Neural cell (in vitro differentiated cells): ENCODE data around the gene NEURL3. TPM values are rescaled to one million over a fixed set of nuclear protein-coding genes. Genes with fewer than 3 reads are reported as not detected.

Experiments used
- H2AFZ ChIP-seq: fragments of 200-600, 300-800 bp; sonication (generic), shearing (Covaris generic); 2 replicates; pipeline ENCODE4 v1.6.0; 2014; ENCODE audit warnings: low read depth, mild to moderate bottlenecking, antibody characterized with exemption, low read length, moderate library complexity
- H3F3A ChIP-seq: fragments of 200-600 bp; shearing (Covaris generic); 2 replicates; pipeline ENCODE4 v1.6.1; 2016; ENCODE audit warnings: mild to moderate bottlenecking, moderate library complexity, mixed read lengths, antibody characterized with exemption, low read length; ENCODE audit not compliant: insufficient read depth, poor library complexity, severe bottlenecking
- H3K27ac ChIP-seq: fragments of 200-600, 300-800 bp; sonication (generic), shearing (Covaris generic); 2 replicates; pipeline ENCODE4 v1.5.1; 2014; ENCODE audit warnings: mild to moderate bottlenecking, low read length, moderate library complexity
- H3K27me3 ChIP-seq: fragments of 300-800, 200-600 bp; sonication (generic), shearing (Covaris generic); 2 replicates; pipeline ENCODE4 v1.6.0; 2014; ENCODE audit warnings: mild to moderate bottlenecking, low read depth, low read length, moderate library complexity; ENCODE audit not compliant: insufficient read depth
- H3K36me3 ChIP-seq: fragments of 300-800, 200-600 bp; sonication (generic), shearing (Covaris generic); 2 replicates; pipeline ENCODE4 v1.5.1; 2014; ENCODE audit warnings: mild to moderate bottlenecking, antibody characterized with exemption, low read length, moderate library complexity; ENCODE audit not compliant: insufficient read depth
- H3K4me2 ChIP-seq: fragments of 300-800, 200-600 bp; sonication (generic), shearing (Covaris generic); 2 replicates; pipeline ENCODE4 v1.6.0; 2014; ENCODE audit warnings: mild to moderate bottlenecking, low read length
- H3K4me3 ChIP-seq: fragments of 300-800, 200-600 bp; sonication (generic), shearing (Covaris generic); 2 replicates; pipeline ENCODE4 v1.5.1; 2014; ENCODE audit warnings: mild to moderate bottlenecking, low read length, moderate library complexity
- H3K79me2 ChIP-seq: fragments of 200-600 bp; shearing (Covaris generic); replicated peaks from 2 replicates; pipeline ENCODE4 v1.6.0; 2014; ENCODE audit warnings: mild to moderate bottlenecking, low read length, moderate library complexity; ENCODE audit not compliant: insufficient read depth
- H3K9ac ChIP-seq: fragments of 300-800, 200-600 bp; sonication (generic), shearing (Covaris generic); 2 replicates; pipeline ENCODE4 v1.6.1; 2016; ENCODE audit warnings: mild to moderate bottlenecking, low read length, mixed read lengths
- H3K9me2 ChIP-seq: fragments of 200-600 bp; shearing (Covaris generic); 2 replicates; pipeline ENCODE4 v1.6.1; 2016; ENCODE audit warnings: mild to moderate bottlenecking, low read length, mixed read lengths; ENCODE audit not compliant: insufficient read depth
- H3K9me3 ChIP-seq: fragments of 200-600, 300-800 bp; sonication (generic), shearing (Covaris generic); 2 replicates; pipeline ENCODE4 v1.6.1; 2016; ENCODE audit warnings: mild to moderate bottlenecking, mixed run types, low read length, moderate library complexity, mixed read lengths
- H4K20me1 ChIP-seq: fragments of 200-600 bp; shearing (Covaris generic); 2 replicates; pipeline ENCODE4 v1.6.1; 2016; ENCODE audit warnings: mild to moderate bottlenecking, mixed run types; ENCODE audit not compliant: insufficient read depth
- EP300 ChIP-seq: fragments of 450-650 bp; conservative IDR thresholded peaks from 2 replicates; pipeline ENCODE4 v1.6.1; 2014; ENCODE audit warnings: antibody characterized with exemption, mild to moderate bottlenecking, moderate library complexity; ENCODE audit not compliant: poor library complexity, severe bottlenecking
- EZH2 ChIP-seq: fragments of 200-600, 300-800 bp; shearing (Covaris generic), sonication (generic); IDR thresholded peaks from 2 replicates; pipeline ENCODE4 v1.6.1; 2014; ENCODE audit warnings: antibody characterized with exemption, low read length, borderline replicate concordance, mild to moderate bottlenecking; ENCODE audit not compliant: insufficient read depth, poor library complexity, severe bottlenecking
- MXI1 ChIP-seq: fragments of 450-650 bp; conservative IDR thresholded peaks from 2 replicates; pipeline ENCODE4 v1.6.1; 2014; ENCODE audit warnings: antibody characterized with exemption, mild to moderate bottlenecking; ENCODE audit not compliant: poor library complexity, severe bottlenecking
- POLR2AphosphoS5 ChIP-seq: IDR thresholded peaks from 2 replicates; pipeline ENCODE4 v1.6.1; 2012
- RAD21 ChIP-seq: fragments of 450-650 bp; conservative IDR thresholded peaks from 2 replicates; pipeline ENCODE4 v1.6.1; 2014; ENCODE audit warnings: antibody characterized with exemption, mild to moderate bottlenecking, moderate library complexity
- SMC3 ChIP-seq: fragments of 450-650 bp; conservative IDR thresholded peaks from 2 replicates; pipeline ENCODE4 v1.6.1; 2014; ENCODE audit warnings: antibody characterized with exemption, mild to moderate bottlenecking, moderate library complexity; ENCODE audit not compliant: poor library complexity
- TAF1 ChIP-seq: IDR thresholded peaks from 2 replicates; pipeline ENCODE4 v1.6.1; 2012; ENCODE audit warnings: low read depth
- polyA plus RNA-seq: library from polyadenylated mRNA; depleted of rRNA; stranded (reverse); fragments of >200 nt; gene quantifications from 2 replicates; pipeline ENCODE4 v1.2.3, GENCODE V29; 2014
- TF ChIP-seq, protein P1 (sequence below): IDR thresholded peaks from 2 replicates; pipeline ENCODE4 v1.6.1; 2012; ENCODE audit warnings: borderline replicate concordance
- TF ChIP-seq, protein P2 (sequence below): fragments of 450-650 bp; IDR thresholded peaks from 2 replicates; pipeline ENCODE4 v1.5.1; 2014; ENCODE audit warnings: antibody characterized with exemption, mild to moderate bottlenecking, moderate library complexity; ENCODE audit not compliant: poor library complexity, severe bottlenecking

NEURL3 gene
- polyA plus RNA-seq, 1 donor from 2014 or later: not detected

DNA sequence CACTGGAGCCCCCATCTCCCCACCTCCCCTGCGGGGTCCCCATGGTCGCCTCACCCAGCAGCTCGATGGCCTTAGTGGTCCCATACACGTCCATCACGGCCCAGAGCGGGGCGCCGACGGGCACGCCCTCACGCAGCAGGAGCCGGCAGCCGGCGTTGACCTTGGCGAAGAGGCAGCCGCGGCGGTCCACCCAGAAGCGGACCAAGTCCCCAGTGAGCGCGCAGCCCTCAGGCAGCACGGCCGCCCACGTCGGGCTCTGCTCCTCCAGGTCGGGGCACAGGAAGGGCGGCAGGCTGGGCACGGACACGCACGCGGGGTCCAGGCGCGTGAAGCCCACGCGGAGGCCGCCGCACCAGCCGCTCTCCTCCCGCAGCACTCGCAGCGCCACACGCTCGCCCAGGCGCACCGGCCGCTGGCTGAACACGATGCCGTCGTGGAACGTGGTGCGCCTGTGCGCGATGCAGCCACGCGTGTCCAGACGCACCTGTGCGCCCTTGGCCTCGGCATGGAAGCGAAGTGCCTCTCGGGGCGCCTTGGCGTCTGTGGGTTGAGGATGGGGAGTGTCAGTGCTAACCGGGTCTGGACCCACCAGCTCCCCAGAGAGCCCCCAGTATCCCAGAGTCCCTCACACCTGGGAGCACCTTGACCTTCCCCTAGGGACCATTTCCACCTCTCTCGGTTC, 4.6 kb downstream of the NEURL3 start:
- Histone ChIP-seq H3K79me2 (no peaks in the 10 kb centered on the region), H3K4me2 (no peak overlapping the region), H3F3A (no peaks in the 10 kb centered on the region), H2AFZ (no peak overlapping the region), H3K36me3 (no peaks in the 10 kb centered on the region), H3K9me2 (no peaks in the 10 kb centered on the region), H4K20me1 (no peaks in the 10 kb centered on the region), H3K9ac (no peak overlapping the region), H3K4me3 (no peak overlapping the region), H3K27ac (no peak overlapping the region), H3K27me3 (no peaks in the 10 kb centered on the region), H3K9me3 (no peaks in the 10 kb centered on the region)
- TF ChIP-seq, protein P1, sequence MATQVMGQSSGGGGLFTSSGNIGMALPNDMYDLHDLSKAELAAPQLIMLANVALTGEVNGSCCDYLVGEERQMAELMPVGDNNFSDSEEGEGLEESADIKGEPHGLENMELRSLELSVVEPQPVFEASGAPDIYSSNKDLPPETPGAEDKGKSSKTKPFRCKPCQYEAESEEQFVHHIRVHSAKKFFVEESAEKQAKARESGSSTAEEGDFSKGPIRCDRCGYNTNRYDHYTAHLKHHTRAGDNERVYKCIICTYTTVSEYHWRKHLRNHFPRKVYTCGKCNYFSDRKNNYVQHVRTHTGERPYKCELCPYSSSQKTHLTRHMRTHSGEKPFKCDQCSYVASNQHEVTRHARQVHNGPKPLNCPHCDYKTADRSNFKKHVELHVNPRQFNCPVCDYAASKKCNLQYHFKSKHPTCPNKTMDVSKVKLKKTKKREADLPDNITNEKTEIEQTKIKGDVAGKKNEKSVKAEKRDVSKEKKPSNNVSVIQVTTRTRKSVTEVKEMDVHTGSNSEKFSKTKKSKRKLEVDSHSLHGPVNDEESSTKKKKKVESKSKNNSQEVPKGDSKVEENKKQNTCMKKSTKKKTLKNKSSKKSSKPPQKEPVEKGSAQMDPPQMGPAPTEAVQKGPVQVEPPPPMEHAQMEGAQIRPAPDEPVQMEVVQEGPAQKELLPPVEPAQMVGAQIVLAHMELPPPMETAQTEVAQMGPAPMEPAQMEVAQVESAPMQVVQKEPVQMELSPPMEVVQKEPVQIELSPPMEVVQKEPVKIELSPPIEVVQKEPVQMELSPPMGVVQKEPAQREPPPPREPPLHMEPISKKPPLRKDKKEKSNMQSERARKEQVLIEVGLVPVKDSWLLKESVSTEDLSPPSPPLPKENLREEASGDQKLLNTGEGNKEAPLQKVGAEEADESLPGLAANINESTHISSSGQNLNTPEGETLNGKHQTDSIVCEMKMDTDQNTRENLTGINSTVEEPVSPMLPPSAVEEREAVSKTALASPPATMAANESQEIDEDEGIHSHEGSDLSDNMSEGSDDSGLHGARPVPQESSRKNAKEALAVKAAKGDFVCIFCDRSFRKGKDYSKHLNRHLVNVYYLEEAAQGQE: no peak
- TF ChIP-seq MXI1 (no peak), RAD21 (no peak), TAF1 (no peak), EZH2 (no peak), POLR2AphosphoS5 (no peak), EP300 (no peak), SMC3 (no peak)
- TF ChIP-seq, protein P2, sequence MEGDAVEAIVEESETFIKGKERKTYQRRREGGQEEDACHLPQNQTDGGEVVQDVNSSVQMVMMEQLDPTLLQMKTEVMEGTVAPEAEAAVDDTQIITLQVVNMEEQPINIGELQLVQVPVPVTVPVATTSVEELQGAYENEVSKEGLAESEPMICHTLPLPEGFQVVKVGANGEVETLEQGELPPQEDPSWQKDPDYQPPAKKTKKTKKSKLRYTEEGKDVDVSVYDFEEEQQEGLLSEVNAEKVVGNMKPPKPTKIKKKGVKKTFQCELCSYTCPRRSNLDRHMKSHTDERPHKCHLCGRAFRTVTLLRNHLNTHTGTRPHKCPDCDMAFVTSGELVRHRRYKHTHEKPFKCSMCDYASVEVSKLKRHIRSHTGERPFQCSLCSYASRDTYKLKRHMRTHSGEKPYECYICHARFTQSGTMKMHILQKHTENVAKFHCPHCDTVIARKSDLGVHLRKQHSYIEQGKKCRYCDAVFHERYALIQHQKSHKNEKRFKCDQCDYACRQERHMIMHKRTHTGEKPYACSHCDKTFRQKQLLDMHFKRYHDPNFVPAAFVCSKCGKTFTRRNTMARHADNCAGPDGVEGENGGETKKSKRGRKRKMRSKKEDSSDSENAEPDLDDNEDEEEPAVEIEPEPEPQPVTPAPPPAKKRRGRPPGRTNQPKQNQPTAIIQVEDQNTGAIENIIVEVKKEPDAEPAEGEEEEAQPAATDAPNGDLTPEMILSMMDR: no peak

DNA sequence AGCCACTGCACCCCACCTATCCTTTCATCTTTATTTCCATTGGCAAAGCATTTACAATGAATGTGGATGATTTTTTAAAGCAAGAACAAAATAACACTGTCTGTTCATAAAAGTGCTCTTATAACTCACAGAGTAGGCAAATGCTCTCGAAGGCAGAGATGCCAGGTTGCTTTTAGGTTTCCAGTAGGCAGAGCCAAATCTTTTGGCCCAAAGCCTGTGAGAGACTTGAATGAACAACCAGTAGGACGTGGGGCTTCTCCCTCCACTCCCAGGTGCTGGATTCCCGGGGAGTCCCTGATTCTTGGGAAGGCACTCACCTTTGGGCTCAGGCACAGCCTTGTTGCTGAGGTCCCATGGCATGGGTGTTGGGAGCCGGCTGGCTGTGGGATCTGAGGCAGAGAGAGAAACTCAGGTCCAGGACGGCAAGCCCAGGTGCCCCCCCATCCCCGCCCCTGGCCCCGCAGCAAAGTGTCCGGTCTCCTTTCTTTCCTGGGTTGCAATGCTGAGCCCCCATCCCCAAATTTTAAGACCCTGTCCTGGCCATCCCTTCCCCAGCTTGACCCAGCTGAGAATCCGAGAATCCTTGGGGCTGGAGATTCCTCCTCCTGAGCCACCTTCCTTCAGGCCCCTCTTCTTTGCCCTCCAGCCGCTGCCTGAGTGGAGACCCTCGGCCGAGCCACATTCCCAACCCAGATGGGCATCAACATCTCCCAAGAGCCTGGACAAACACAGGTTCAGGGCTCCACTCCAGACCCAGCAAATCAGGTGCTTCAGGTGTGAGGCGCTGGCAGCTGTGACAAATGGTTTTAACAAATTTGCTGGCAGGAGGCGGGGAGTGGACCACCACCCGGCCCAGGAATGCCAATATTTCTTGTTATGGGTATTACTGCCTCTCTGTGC, 5.8 kb downstream of the NEURL3 start:
- Histone ChIP-seq H4K20me1 (no peaks in the 10 kb centered on the region), H2AFZ (no peak overlapping the region), H3K27ac (no peak overlapping the region), H3K79me2 (no peaks in the 10 kb centered on the region), H3K9me2 (no peaks in the 10 kb centered on the region), H3K9ac (no peak overlapping the region), H3K9me3 (peaks cover 2% of the 10 kb centered on the region), H3K27me3 (no peaks in the 10 kb centered on the region), H3K4me2 (no peak overlapping the region), H3F3A (no peaks in the 10 kb centered on the region), H3K36me3 (no peaks in the 10 kb centered on the region), H3K4me3 (no peak overlapping the region)
- TF ChIP-seq SMC3 (no peak), TAF1 (no peak), EP300 (no peak), EZH2 (no peak), MXI1 (no peak)
- TF ChIP-seq, protein P2: no peak
- TF ChIP-seq, protein P1: no peak
